Measurements from ENCODE around the gene COBL.

Gene COBL

GRCh38 chr7:50977421-50977820, 339.2 kb downstream of the COBL start:
- no peak for DNase-seq

- no peak for DNase-seq
These were observed 340.5 kb downstream of the COBL start for GRCh38 chr7:50976064-50976463.

GRCh38 chr7:50974240-50974639, 342.4 kb downstream of the COBL start:
- DNase-seq = no peak

GRCh38 chr7:50973814-50974213, 342.8 kb downstream of the COBL start:
- no peak for DNase-seq

GRCh38 chr7:50970092-50970491, 346.5 kb downstream of the COBL start:
- DNase-seq = no peak
